Right lobe of liver (tissue), 4 donors: Measurements from ENCODE around the gene SLC45A2.

ENCODE experiments used
- CTCF ChIP-seq, 4 donors: fragments of 200-600 bp in 3 of 4; fragments of 450-650 bp in 1 of 4; IDR thresholded peaks; one replicate each; pipeline versions ENCODE4 v1.5.1 to v1.8.0; 2016 to 2022; ENCODE audit warnings: antibody characterized with exemption in 4 of 4, mild to moderate bottlenecking in 2 of 4
- POLR2A ChIP-seq: fragments of 450-650 bp; IDR thresholded peaks from one replicate; pipeline ENCODE4 v1.6.1; 2017; ENCODE audit warnings: antibody characterized with exemption, mild to moderate bottlenecking
- donor health status: DM: no; HTN: no; CAD: no.
- donor health status: DM: no; HTN: no; CAD: no.
- donor health status: DM: no; HTN: yes; CAD: no.

- TF ChIP-seq CTCF (IDR thresholded peaks at IDR 0.05) (no peak), POLR2A (no peak)
Measured at GRCh38 chr5:34031966-34032365, 47.5 kb upstream of the SLC45A2 start.
